ENCODE measurements around the gene PTPRD.
"Not testable (repeated sequence)": the region's sequence is repeated elsewhere in the genome, so short reads cannot be mapped to it uniquely, and the experiment has no call there.

DNA sequence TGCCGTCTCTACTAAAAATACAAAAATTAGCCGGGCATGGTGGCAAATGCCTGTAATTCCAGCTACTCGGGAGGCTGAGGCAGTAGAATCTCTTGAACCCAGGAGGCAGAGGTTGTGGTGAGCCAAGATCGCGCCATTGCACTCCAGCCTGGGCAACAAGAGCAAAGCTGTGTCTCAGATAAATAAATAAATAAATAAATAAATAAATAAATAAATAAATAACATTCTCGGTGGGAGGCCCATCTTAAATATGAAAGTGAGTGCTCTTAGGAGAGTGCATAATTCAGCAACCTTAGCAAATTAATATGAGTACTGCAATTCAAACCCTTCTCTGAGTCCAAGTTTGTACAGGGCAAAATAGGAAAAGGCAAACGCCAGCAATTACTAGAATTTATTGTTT is 1302.1 kb downstream of the PTPRD start:
- TF ChIP-seq CTCF, POLR2A, EP300 (IDR thresholded peaks at IDR 0.05): not testable (repeated sequence)

Measured in ovary (tissue), 3 donors.